GM12874 (cell line): ENCODE measurements around the gene ATP5ME.

Experiments
- TF ChIP-seq, protein P1 (sequence below): IDR thresholded peaks from 2 replicates; pipeline ENCODE4 v1.5.1; 2011; ENCODE audit warnings: low read depth, mild to moderate bottlenecking, control low read depth, low read length, moderate library complexity; ENCODE audit not compliant: insufficient read depth

The ATP5ME gene

DNA sequence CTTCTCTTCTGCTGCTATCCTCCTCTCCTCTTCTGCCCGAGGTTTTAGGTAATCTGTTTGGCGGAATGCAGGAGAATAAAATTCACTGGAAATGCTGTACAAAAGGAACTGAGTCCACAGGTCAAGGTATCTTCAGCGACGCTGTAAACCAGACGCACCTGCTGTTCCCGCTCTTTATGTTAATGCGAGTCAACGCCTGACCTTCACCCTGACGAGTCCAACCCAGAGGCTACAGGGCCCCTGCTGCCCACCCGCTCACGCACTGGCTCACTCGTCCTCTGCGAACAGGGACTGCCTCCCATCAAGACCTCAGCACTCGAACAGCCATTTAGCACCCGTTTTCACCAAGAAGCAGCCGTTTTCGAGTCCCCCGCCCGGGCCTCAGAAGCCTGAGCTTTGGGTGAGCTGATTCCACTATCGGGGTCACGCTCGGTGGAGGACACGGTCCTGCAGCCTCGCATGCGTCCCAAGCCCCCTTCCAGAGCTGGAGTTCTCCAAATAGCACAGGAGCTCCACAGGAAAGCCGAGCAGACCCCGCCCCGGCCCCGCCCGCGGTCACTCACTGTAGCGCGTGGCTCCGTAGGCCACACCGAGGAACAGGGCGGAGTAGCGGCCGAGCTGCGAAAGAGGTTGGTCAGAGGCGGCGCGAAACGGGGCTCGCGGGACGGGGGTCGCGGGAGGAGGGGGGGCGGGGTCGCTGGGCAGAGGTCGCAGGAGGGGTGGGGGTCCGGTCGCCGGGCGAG lies 556 bp downstream of the ATP5ME start:
- TF ChIP-seq, protein P1, sequence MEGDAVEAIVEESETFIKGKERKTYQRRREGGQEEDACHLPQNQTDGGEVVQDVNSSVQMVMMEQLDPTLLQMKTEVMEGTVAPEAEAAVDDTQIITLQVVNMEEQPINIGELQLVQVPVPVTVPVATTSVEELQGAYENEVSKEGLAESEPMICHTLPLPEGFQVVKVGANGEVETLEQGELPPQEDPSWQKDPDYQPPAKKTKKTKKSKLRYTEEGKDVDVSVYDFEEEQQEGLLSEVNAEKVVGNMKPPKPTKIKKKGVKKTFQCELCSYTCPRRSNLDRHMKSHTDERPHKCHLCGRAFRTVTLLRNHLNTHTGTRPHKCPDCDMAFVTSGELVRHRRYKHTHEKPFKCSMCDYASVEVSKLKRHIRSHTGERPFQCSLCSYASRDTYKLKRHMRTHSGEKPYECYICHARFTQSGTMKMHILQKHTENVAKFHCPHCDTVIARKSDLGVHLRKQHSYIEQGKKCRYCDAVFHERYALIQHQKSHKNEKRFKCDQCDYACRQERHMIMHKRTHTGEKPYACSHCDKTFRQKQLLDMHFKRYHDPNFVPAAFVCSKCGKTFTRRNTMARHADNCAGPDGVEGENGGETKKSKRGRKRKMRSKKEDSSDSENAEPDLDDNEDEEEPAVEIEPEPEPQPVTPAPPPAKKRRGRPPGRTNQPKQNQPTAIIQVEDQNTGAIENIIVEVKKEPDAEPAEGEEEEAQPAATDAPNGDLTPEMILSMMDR = no peak

DNA sequence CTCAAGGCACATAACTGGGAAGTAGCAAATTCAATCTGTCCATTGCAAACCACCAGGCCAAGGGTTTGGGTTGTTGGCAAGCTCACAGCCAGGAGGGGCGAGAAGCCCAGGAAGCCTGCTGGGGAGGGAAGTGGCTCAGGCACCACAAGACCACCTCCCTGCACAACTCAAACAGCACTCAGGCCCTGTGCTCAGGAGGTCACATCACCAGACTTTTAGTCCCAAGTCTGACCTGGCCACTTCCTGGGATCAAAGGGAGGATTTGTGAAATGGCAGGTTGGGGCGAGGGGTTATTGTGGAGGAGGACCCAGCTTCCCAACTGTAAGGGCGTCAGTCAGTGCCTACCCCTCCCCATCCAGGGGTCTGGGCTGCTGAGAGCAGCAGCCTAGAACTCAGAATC lies 2.3 kb downstream of the ATP5ME start:
- TF ChIP-seq, protein P1 = no peak

DNA sequence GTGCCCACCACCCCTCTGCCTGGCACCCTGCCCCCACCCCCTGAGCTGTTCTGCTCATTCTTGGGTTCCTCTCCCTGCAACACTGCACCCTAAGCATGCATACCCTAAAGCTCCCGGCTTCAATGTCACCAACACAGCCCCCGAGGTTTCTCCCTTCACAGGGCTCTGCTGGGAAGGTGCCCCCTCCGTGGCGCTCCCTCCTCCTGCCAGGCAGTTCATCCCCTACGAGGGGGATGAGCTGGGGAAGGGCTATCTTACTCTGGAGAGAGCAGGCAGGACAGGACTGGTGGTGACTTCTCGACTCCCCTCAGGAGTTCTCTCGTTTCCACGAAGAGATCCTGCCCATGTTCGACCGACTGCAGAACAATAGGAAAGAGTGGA lies 6.5 kb downstream of the ATP5ME start:
- TF ChIP-seq, protein P1 = no peak

DNA sequence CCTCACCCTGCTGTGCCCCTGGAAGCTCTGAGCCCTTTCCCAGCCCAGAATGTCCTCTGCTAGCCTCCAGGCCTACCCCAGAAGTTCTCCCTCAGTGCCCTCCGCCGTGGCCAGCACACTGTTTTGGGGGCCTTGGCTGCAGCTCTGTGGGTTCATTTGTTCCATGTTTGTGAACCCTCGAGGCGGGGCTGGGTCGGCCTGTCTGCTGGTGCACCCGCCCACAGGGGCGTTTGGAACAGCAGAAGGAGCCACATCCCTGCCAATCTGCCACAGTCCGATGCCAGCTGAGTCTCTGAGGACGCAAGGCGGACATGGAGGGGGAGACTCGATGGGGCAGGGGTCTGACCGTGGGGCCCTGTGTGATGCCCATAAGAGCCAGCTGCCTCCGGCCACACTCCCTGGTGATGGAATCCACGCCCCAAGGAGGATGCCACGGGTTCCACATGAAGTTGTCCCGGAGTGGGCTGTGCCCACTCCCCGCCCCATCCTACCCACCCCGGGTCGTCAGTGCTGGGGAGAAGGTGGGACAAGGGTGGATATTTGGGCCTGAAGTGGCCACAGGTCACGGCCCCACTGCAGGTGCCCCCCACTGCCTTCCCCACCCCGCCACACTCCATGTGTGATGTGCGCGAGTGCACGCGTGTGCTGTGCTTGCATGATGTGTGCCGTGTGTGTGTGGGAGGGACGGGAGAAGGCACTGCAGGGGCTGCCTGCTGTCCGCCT lies 7.1 kb downstream of the ATP5ME start:
- TF ChIP-seq, protein P1 = no peak

DNA sequence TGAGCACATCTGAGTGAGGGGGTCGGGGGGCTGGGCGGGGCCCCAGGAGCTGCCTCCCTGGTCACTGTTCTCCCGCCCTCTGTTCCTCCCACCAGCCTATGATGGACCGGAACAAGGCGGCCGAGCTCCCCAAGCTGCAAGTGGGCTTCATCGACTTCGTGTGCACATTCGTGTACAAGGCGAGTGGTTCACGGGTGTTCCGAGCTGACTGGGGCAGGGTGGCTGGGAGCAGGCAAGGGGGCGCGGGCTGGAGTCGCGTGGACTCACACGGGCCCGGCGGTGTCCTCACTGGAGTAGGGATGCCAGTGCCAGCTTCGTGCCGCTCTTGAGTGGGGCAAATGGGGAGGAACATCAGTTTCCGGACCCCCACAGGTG lies 7.7 kb downstream of the ATP5ME start:
- TF ChIP-seq, protein P1 = no peak

- TF ChIP-seq, protein P1 = no peak
Measured at GRCh38 chr4:665751-666435, 8.2 kb downstream of the ATP5ME start.

DNA sequence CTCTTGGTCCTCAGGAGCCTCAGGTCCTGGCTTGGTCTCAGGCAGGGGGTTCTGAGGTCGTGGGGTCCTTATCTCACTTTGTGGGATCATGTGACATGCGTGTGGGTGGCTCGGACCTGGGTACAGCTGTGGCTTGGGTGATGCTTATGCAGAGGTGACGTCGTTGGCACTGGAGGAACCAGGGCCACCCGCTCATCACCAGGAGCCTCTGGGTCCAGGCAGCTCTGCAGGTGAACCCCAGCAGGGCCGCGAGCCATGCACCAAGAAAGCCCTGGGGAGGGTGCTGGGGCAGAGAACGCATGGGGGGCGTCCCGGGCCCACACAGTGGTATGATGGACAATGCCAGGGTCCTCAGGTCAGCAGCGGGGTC lies 8.7 kb downstream of the ATP5ME start:
- TF ChIP-seq, protein P1 = no peak
